AG08395 (cell line): ENCODE data around the gene AAR2.

ENCODE experiments used
- DNase-seq: peaks from one replicate; pipeline ENCODE4 v3.0.0; 2012; ENCODE audit warnings: mixed read lengths, low spot score

Gene AAR2

DNA sequence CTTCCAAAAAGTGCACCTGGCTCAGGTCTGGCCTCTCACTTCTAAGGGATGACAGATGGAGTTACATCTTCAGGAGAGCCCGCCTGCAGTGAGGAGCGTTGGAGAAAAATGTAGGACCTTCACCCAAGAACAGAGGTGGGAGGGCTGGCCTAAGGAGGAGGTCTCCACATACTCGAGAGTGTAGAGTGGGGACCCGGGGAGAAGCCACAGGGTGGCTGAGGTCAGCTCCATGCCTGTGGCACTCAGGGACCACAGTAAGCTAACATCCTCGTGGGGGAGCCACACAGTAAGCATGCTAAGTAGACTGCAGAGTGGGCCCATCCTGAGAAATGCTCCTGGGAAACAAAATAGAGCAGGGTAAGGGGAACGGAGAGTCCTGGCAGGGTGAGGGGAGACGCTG, 24.0 kb downstream of the AAR2 start:
- DNase-seq = no peak

DNA sequence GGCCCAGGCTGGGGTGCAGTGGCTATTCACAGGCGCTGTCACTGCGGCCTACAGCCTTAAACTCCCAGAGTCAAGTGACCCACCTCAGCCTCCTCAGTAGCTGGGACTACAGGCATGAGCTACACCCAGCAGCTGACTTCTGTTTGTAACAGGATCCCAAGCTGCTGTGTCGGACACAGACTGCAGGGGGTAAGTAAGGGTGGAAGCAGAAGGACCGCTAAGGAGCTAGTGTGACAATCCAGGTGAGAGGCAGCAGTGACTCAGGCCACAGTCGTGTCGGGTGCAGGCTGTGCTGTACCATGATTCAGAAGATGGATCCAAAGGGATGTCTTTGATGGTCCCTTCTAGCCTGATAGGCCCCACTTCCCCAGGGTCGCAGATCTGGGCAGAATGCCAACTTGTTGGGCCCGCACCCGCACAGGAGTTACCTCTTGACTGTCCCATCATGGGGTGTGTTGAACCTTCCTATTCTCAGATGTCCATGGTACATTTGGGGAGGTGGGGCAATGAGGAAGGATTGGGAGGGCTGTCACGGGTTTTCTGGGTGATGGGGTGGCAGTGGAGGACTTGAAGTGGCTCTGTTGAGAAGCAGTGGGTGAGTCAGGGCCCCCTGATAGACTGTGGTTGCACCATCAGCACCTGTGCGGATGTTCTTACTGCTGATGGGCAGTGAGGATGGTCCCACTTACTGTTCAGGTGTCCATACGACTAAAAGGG, 25.3 kb downstream of the AAR2 start:
- DNase-seq = no peak

DNA sequence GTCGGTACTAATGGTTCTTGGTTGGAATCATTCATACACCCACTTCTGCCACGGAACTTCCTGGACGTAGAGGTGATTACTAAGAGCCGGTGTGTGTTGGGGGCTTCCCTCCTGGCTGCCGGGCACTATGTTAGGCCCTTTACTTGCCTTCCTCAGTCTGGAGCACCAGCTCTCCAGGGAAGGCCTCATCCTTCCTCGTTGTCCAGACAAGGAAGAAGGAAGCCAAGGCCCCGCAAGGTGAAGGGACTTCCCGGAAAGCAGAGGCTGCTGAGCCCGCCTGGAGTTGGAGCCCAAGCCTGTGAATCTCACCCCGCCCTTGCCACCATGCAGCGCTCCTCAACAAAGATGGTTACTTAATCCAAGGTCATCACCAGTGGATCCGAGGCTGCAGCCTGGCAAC, 26.2 kb downstream of the AAR2 start:
- no peak for DNase-seq

GRCh38 chr20:36264426-36265246, 28.4 kb downstream of the AAR2 start:
- no peak for DNase-seq

- DNase-seq = no peak
Observed at GRCh38 chr20:36266189-36266588, 29.9 kb downstream of the AAR2 start.

- DNase-seq = no peak
Observed at GRCh38 chr20:36267605-36268381, 31.5 kb downstream of the AAR2 start.

GRCh38 chr20:36268440-36269342, 32.4 kb downstream of the AAR2 start:
- no peak for DNase-seq

DNA sequence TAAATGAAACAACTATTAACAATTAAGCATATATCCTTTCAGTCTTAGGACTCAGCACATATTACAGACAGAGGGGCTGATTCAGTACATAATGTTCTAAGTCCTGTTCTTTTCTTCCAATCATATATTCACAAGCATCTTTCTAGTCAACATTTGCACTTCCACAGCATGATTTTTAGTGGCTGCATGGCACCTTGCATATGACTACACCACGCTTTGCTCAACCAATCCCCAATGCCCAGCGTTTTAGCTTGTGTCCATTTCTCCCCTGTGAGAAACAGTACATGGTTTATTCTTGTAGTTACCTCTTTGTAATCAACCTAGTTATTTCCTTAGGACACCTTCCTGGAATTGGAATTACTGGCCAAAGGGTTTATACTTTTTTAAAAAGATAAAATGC, 33.2 kb downstream of the AAR2 start:
- DNase-seq = no peak

DNA sequence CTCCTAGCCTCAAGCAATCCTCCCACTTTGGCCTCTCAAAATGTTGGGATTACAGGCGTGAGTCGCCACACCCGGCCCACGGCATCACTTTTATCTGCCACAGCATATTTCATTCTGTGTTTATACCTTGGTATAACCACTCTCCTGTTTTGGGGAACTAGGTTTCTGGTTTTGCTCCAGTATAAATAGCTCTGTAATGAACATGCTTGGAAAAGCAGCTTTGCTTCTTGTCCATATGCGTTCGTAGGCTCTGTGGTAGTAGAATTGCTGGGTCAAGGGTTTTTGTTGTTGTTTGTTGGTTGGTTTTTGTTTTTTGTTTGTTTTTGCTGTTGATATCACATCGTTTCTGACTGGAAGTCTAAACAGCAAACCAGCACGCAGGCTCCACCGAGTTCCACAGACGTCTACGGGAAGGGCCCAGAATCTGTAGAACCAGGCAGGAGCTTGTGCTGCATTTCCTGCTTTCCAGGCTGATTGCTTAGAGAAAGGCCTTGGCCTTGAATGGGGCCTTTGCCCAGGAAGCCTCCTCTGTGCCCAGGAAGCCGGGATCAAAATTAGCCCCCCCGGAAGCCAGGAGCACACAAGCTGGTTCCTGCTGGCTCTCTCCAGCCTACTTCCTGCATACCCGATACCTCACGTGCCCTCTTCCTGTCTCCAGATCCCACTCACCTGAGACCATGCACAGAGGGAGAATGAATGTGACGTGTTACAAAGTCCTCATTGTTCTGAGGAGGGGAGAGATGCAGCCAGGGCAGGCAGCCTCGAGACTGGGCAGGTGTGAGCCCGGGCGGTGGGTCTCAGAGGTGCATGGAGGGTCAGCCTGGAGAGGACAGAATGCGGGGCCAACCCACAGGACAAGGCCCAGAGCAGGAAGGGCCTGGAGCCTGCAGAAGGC, 34.7 kb downstream of the AAR2 start:
- DNase-seq = no peak

- DNase-seq = no peak
Observed at GRCh38 chr20:36271639-36272546, 35.6 kb downstream of the AAR2 start.

- DNase-seq = no peak
Observed at GRCh38 chr20:36272547-36273220, 36.4 kb downstream of the AAR2 start.

GRCh38 chr20:36273414-36274180, 37.3 kb downstream of the AAR2 start:
- DNase-seq = peak; percentile 48

DNA sequence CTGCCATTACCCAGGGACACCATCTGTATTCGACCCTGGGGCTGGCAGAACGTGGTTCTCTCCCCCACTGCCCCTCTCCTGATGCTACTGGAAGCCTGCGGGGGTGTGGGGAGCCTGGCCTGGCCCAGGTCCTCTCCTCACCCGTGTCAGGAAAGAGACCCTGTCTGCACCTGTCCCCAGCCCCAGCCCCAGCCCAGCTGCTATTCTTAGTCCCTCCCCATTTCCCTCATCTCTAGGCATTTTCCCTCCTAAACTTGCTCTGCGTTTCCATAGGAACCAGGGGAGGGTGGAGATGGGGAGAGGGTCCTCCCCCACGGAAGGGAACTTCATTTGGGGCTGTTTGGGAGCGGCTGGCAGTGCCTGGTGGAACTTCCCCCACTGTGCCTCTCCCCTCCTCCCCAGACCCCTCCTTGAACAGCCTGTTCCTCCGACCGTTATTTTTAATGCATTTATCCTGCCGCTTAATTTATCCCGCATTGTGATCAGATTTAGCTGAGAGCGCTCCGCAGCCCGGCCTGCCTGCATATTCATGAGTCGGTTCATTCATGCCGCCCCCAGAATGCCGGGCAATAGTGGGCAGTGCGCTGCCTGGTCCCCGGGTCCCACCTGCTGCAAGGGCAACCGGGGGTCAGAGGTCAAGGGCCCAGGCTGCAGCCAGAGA, 38.0 kb downstream of the AAR2 start:
- DNase-seq = no peak

GRCh38 chr20:36275011-36275410, 38.7 kb downstream of the AAR2 start:
- no peak for DNase-seq

DNA sequence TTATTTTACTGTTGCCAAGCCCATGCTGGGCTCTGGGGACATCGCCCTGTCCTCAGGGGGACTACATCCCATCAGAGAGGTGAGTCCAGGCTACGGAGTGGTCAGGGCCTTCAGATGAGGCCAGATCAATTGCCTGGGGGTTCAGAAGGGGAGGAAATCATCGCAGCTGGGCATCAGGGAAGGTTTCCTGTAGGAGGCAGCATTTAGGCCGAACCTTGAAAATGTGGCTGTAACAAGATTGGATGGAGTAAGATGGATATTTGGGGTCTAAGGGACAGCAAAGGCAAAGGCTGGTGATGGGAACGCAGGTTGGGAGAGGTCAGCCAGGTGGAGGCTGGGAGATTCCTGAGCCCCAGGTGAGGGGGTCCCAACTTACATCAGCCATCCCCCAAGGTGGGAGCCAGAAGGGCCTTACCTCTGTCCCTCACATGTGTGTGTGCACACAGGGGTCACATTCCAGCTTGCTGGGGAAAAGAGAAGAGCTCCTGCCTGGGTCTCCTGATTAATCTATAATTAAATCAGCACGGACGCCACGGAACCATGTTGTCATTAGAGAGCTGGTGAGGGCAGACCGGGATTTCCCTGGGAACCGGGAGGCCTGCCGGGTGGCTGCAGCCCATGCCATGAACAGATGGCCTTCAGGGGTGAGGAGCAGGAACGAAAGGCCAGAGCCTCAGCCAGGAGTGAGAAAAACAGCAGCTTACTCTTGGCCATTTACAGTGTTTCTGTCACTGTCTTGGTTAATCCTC, 39.3 kb downstream of the AAR2 start:
- no peak for DNase-seq

DNA sequence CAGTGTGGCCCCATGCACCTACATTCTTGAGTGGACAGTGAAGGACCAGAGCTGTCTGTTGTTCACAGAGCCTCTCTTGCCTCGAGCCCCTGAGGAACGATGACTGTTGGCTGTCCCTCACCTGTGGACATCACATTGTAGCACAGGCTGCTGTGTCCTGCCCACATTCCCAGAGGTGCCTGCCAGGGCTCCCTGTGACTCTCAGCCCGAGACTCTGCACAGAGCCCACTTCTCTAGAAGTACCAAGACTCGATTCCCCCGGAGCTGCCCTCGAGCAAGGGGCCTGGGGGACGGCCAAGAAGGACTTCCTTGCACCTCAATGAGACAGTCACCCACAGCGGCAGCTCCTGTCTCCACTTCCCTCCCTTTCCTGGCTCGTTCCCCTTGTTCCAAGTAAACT, 41.3 kb downstream of the AAR2 start:
- DNase-seq = no peak

- DNase-seq = no peak
Observed at GRCh38 chr20:36279362-36279761, 43.1 kb downstream of the AAR2 start.
